KOPT-K1 (cell line): ENCODE data around the gene KCNE2.
"Not testable (repeated sequence)": the region's sequence is repeated elsewhere in the genome, so short reads cannot be mapped to it uniquely, and the experiment has no call there.

Source experiments
- H3K27ac ChIP-seq: fragments of 200-600 bp; sonication (generic); 2 replicates; pipeline ENCODE4 v1.5.1; 2016; ENCODE audit warnings: antibody characterized with exemption, mild to moderate bottlenecking, low read depth, low read length; ENCODE audit not compliant: poor library complexity, severe bottlenecking
- H3K36me3 ChIP-seq: fragments of 200-600 bp; sonication (generic); 2 replicates; pipeline ENCODE4 v1.5.1; 2017; ENCODE audit warnings: antibody characterized with exemption, mild to moderate bottlenecking, low read length, moderate library complexity; ENCODE audit not compliant: insufficient read depth
- H3K9me3 ChIP-seq: fragments of 200-600 bp; sonication (generic); 2 replicates; pipeline ENCODE4 v1.5.1; 2017; ENCODE audit warnings: antibody characterized with exemption, low read length, mild to moderate bottlenecking; ENCODE audit not compliant: insufficient read depth, poor library complexity, severe bottlenecking

KCNE2 gene

GRCh38 chr21:34365809-34366208, 2.0 kb downstream of the KCNE2 start:
- Histone ChIP-seq H3K9me3 (no peaks in the 10 kb centered on the region), H3K27ac (no peak overlapping the region), H3K36me3 (no peaks in the 10 kb centered on the region)

- no peak overlapping the region for H3K27ac ChIP-seq
- no peaks in the 10 kb centered on the region for H3K9me3 ChIP-seq
Observed at GRCh38 chr21:34367320-34367935, 3.6 kb downstream of the KCNE2 start.

DNA sequence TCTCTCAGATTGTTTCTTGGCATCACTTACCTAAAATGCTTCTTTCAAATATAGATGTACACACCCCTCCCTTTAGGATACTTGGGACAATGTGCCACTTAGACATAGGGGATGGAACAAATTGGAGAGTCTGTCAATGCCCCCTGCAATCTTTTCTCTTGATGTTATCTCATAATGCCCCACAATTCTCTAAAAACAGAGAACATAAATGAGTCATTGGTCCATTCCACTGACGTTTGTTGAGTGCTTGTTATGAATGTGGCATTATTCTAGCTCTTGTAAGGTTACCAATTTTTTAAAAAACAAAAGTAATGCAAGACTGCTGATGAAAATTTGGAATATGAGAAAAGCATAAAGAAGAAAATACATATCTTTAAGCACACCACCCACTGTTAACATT, 5.9 kb downstream of the KCNE2 start:
- H3K36me3 ChIP-seq, result no peaks in the 10 kb centered on the region
- H3K27ac ChIP-seq, result no peak overlapping the region
- no peaks in the 10 kb centered on the region for H3K9me3 ChIP-seq

More at GRCh38 chr21:34367320-34367935, 3.6 kb downstream of the KCNE2 start:
- no peaks in the 10 kb centered on the region for H3K36me3 ChIP-seq

DNA sequence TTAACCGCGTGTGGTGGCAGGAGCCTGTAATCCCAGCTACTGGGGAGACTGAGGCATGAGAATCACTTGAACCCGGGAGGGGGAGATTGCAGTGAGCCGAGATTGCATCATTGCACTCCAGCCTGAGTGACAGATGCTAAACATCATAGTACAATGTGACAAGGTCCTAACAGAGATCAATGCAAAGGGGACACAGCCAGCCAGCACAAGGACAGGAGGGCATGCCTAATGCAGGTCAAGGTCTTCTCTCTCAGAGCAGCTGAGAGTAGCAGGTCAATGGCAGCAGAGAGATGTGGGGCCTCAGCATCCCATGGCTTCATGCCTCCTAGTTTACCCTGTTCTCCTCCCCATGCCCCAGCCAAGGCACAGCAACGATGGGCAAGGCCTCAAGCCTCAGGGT, 8.5 kb downstream of the KCNE2 start:
- Histone ChIP-seq H3K36me3 (no peaks in the 10 kb centered on the region), H3K27ac (no peak overlapping the region), H3K9me3 (no peaks in the 10 kb centered on the region)

GRCh38 chr21:34374462-34374861, 10.7 kb downstream of the KCNE2 start:
- not testable (repeated sequence) for H3K36me3 ChIP-seq, H3K27ac ChIP-seq, H3K9me3 ChIP-seq

DNA sequence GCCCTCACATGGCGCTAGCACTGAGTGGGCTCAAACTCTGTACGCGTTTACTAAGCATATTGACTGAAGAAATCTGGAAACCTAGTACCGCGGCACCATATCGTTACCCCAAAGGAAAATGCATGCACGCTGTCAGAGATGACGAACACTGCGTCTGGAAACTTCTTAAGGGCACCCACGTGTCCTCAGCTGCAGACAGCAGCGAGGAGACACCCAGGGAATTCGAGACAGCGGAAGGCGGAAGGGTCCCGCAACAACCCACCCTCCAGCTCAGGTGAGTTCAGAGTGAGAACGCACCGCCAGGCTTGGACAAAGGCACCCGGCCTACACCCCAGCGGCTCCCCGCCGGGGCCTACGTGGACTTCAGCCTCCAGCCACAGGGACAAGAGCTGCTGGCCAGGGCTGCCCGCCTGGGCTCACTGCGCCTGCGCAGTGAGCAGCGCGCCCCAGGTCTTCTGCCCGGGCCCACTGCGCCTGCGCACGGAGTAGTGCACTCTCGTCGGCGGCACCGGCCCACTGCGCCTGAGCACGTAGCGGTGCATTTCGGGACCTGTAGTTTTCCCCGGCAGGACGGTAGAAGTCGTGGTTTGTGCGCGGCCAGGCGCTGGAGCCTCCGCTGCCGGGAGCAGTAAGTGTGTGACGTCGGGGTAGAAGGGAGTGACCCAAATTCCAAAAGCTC, 11.3 kb downstream of the KCNE2 start, which contains the start of gene SMIM11:
SMIM11 (plus strand) TSS at position 568 of the 679 bp plus-strand sequence. CDS start 3,998 bp downstream, outside the sequence.
- not testable (repeated sequence) for H3K36me3 ChIP-seq, H3K9me3 ChIP-seq, H3K27ac ChIP-seq

- not testable (repeated sequence) for H3K27ac ChIP-seq, H3K36me3 ChIP-seq, H3K9me3 ChIP-seq
Observed at GRCh38 chr21:34375619-34375972, 11.8 kb downstream of the KCNE2 start.

DNA sequence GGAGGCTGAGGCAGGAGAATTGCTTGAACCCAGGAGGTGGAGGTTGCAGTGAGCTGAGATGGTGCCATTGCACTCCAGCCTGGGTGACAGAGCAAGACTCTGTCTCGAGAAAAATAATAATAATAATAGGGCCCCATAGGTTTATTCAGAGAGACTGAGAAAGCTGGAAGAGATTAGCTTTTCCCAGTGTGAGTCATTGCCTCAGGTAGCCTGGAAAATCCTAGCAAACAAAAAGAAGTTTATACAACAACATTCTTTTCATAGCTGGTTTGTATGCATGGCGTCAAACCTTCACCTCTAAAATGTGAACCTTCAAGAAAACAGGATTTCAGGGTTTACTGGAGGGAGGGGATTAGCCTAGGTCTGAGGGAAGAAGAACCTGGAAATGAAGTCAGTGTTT, 19.3 kb downstream of the KCNE2 start:
- H3K9me3 ChIP-seq, H3K36me3 ChIP-seq, H3K27ac ChIP-seq: not testable (repeated sequence)

DNA sequence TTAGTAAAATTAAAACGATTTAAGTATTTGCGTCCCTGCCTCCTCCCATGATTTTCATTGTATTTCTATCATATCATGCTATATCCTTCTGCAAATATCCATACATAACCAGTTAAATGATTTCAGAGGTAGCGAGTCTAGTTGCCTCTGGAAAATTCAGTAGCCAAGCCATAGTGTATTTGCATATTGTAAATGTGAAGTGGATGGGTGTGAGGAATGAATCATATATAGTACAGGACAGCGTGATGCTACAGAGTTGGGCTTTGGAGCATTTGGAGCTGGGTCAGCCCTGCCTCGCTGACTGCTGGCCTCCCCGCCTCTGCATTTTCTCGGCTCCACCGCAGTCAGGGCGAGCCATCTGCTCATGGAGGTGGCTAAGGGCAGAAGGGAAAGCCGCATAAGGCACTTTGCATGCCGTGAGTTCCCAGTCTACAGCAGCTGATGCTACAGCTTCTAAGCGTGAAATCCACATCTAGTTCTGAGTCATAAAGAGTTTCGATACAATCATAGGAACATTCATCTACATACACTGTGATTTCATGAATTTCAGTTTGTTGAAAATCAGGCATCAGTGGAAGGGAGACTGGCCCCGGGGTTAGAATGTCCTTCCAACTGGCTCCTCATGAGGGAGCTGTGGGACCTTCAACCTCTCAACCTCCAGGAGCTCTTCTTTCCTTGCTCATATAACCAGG, 20.1 kb downstream of the KCNE2 start:
- H3K36me3 ChIP-seq, H3K27ac ChIP-seq, H3K9me3 ChIP-seq: not testable (repeated sequence)

- not testable (repeated sequence) for H3K9me3 ChIP-seq, H3K27ac ChIP-seq, H3K36me3 ChIP-seq
Observed at GRCh38 chr21:34400522-34400921, 36.7 kb downstream of the KCNE2 start.

DNA sequence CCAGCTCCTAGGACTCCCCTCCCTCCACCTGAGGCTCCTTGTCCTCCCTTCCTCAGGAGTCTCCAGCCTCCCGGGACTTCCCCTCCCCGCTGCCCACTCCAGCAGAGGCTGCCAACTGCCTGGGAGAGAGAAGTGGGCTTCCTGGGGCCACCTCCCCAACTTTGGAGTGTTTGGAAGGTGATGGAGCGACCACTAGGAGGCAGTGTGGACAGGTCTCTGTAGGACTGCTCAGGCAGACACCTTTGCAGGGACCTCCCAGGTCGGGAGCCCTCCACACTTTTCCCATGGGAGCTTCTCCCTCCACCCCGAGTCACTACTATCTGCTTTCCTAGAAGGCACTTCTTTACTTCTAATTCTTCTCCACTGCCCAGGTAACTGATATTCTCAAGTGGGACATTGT, 40.9 kb downstream of the KCNE2 start:
- not testable (repeated sequence) for H3K9me3 ChIP-seq, H3K36me3 ChIP-seq, H3K27ac ChIP-seq

DNA sequence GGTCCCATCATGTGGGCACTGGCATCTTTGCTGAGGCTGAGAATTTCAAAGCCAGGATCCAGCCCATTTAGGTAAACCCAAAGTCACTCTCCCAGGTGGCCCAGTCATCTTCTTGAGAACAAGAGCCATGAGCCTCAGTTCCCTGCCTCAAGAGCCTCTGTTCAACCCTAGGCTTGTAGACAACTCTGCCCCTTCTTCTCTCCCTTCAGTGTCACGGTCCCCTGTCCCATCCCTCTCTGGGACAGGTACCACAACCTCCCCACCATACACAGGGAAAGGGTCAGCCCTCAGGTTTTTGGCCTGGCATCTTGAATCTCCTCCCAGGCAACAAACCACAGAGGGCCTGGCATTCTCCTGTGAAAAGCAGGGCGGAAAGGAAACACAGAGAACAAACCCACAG, 41.9 kb downstream of the KCNE2 start:
- H3K36me3 ChIP-seq, H3K27ac ChIP-seq, H3K9me3 ChIP-seq: not testable (repeated sequence)

DNA sequence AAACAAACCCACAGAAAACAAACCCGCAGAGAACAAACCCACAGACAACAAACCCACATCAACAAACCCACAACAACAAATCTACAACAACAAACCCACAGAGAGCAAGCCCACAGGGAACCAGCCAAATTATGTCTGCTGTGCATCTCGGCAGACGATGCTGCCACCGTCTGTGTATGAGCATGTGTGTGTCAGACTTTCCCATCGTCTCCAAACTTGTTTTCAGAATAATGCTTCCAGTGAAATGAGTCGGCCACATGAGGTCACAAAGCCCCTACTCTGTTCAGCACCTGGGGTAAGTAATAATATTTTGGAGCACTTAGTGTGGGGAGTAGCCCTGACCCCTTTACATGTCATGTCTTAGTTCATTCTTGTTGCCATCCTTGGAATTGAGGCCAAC, 42.3 kb downstream of the KCNE2 start:
- not testable (repeated sequence) for H3K27ac ChIP-seq, H3K9me3 ChIP-seq, H3K36me3 ChIP-seq

DNA sequence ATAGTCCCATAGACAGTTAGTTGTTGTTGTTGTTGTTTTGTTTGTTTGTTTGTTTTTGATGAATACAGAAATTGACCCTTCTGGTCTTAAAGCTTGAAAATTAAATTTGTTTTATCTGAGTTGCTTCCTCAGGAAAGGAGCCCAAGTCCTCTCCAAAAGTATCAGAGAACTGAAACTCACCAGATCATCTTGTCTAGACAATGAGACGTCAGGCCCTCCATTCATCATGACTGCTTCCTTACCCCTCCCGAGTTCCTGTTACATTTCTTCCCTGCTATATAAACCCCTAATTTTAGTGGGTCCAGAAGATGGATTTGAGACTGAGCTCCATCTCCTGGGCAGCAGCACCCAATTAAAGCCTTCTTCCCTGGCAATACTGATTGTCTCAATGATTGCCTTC, 42.9 kb downstream of the KCNE2 start:
- not testable (repeated sequence) for H3K36me3 ChIP-seq

GRCh38 chr21:34407294-34407693, 43.5 kb downstream of the KCNE2 start:
- not testable (repeated sequence) for H3K9me3 ChIP-seq, H3K27ac ChIP-seq, H3K36me3 ChIP-seq

More for the DNA sequence above, 42.9 kb downstream of the KCNE2 start:
- H3K27ac ChIP-seq, H3K9me3 ChIP-seq: not testable (repeated sequence)
